ENCODE measurements around the gene CIRBP. TPM values are rescaled to one million over a fixed set of nuclear protein-coding genes. Genes with fewer than 3 reads are reported as not detected.
A peak's percentile ranks its signal among the peaks of the same experiment; 100 is the strongest.

CIRBP gene
- total and polyA plus RNA-seq, 2 of the 13 experiments (the other 11 are each of a cell fraction or from before 2014, with no cell fraction given) = 133 to 140 TPM

DNA sequence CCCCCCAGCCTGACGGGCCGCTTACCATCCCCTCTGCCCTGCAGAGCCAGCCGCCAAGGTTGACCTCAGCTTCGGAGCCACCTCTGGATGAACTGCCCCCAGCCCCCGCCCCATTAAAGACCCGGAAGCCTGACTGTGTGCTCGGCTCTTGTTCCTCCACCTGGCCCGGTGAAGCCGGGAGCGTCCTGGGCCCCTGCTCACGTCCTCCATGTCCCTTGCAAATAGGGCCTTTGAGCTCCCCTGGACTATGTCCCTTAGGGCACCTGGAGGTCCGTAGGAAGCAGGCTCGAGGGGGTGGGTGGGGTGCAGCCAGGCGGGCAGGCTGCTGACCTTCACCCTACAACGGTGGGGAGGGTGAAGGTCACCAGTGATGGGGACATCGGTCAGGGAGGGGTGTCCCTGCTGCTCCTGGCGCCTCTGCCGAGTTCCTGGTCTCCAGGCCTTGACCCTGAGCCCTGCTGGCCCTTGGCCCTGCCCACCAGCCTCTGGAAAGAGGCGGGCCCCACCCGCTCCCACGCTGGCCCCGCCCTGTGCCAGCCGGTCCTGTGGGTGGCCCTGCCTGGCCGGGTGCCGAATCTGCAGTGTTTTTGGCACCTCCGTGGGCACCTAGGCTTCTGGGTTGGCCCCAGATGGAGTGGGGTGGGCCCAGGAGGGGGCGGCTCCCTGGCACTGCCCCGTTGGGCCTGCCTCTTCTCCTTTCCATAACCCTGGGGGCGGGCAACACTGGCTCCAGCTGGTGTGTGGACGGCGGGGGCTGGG lies 24.3 kb upstream of the CIRBP start (continued):
- TF ChIP-seq HOXA9 (CRISPR knock-in tag; IDR thresholded peaks at IDR 0.05; ENCODE audit: borderline replicate concordance) = no peak
- no peak for TF ChIP-seq NR3C1 (CRISPR knock-in tag; IDR thresholded peaks at IDR 0.05)
- TF ChIP-seq, protein P1, sequence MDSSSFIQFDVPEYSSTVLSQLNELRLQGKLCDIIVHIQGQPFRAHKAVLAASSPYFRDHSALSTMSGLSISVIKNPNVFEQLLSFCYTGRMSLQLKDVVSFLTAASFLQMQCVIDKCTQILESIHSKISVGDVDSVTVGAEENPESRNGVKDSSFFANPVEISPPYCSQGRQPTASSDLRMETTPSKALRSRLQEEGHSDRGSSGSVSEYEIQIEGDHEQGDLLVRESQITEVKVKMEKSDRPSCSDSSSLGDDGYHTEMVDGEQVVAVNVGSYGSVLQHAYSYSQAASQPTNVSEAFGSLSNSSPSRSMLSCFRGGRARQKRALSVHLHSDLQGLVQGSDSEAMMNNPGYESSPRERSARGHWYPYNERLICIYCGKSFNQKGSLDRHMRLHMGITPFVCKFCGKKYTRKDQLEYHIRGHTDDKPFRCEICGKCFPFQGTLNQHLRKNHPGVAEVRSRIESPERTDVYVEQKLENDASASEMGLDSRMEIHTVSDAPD (CRISPR knock-in tag; IDR thresholded peaks at IDR 0.05) = no peak; the same call in 1 of the 2 replicates
- no peak; the same call in 1 of the 2 replicates for TF ChIP-seq ZNF446 (CRISPR knock-in tag; IDR thresholded peaks at IDR 0.05)
- no peak for TF ChIP-seq SP140L (CRISPR knock-in tag; IDR thresholded peaks at IDR 0.05; ENCODE audit: borderline replicate concordance)
- TF ChIP-seq ZNF740 (CRISPR knock-in tag; IDR thresholded peaks at IDR 0.05) = peak; percentile 65; the same call in 1 of the 2 replicates
- peak; percentile 91 for TF ChIP-seq MEF2D (CRISPR knock-in tag; IDR thresholded peaks at IDR 0.05)
- TF ChIP-seq ARNT2 (CRISPR knock-in tag; IDR thresholded peaks at IDR 0.05; ENCODE audit: low read depth) = peak; percentile 69; the same call in 1 of the 2 replicates
- TF ChIP-seq HMG20B (CRISPR knock-in tag; conservative IDR thresholded peaks at IDR 0.05) = 0 out of 2 replicates have a peak, but pooled peaks have one; percentile 35
- no peak for TF ChIP-seq SMARCE1 (IDR thresholded peaks at IDR 0.05; ENCODE audit: borderline replicate concordance)
- no peak for TF ChIP-seq GTF3A (CRISPR knock-in tag; conservative IDR thresholded peaks at IDR 0.05)
- TF ChIP-seq PAXIP1 (CRISPR knock-in tag; conservative IDR thresholded peaks at IDR 0.05) = peak; percentile 99
- TF ChIP-seq ZMAT3 (CRISPR knock-in tag; conservative IDR thresholded peaks at IDR 0.05) = peak; percentile 94
- peak; percentile 96 for TF ChIP-seq KLF12 (CRISPR knock-in tag; IDR thresholded peaks at IDR 0.05; ENCODE audit: borderline replicate concordance)
- TF ChIP-seq ZNF746 (CRISPR knock-in tag; IDR thresholded peaks at IDR 0.05) = peak; percentile 99
- TF ChIP-seq MAFK (conservative IDR thresholded peaks at IDR 0.05 in 1 of 2, IDR thresholded peaks at IDR 0.05 in 1 of 2; ENCODE audit: low read length in 2 of 2) = no peak
- TF ChIP-seq SSRP1 (CRISPR knock-in tag; IDR thresholded peaks at IDR 0.05) = peak; percentile 80
- TF ChIP-seq RBM22 (optimal IDR thresholded peaks at IDR 0.05; ENCODE audit: low read length) = no peak
- TF ChIP-seq, protein P2, sequence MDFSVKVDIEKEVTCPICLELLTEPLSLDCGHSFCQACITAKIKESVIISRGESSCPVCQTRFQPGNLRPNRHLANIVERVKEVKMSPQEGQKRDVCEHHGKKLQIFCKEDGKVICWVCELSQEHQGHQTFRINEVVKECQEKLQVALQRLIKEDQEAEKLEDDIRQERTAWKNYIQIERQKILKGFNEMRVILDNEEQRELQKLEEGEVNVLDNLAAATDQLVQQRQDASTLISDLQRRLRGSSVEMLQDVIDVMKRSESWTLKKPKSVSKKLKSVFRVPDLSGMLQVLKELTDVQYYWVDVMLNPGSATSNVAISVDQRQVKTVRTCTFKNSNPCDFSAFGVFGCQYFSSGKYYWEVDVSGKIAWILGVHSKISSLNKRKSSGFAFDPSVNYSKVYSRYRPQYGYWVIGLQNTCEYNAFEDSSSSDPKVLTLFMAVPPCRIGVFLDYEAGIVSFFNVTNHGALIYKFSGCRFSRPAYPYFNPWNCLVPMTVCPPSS (IDR thresholded peaks at IDR 0.05) = no peak
- no peak for TF ChIP-seq CTCF (CRISPR knock-in tag; IDR thresholded peaks at IDR 0.05)
- peak; percentile 73 for TF ChIP-seq ZMYM4 (CRISPR knock-in tag; IDR thresholded peaks at IDR 0.05)
- no peak for TF ChIP-seq EEA1 (CRISPR knock-in tag; IDR thresholded peaks at IDR 0.05; ENCODE audit: borderline replicate concordance)

All from HepG2 (cell line).